MM.1S (cell line): ENCODE results near the gene NCAPD3.

Source experiments
- CTCF ChIP-seq: fragments of 300-600 bp; sonication (generic); IDR thresholded peaks from 2 replicates; pipeline ENCODE4 v1.5.1; 2016; ENCODE audit warnings: antibody characterized with exemption, low read length, mixed read lengths
- EZH2 ChIP-seq: fragments of 300-600 bp; sonication (generic); optimal IDR thresholded peaks from 2 replicates; pipeline ENCODE3; 2017; ENCODE audit warnings: low read depth, mild to moderate bottlenecking, antibody characterized with exemption, low read length, mixed read lengths
- EZH2phosphoT487 ChIP-seq: fragments of 300-600 bp; sonication (generic); IDR thresholded peaks from 2 replicates; pipeline ENCODE4 v1.6.1; 2018; ENCODE audit warnings: antibody characterized with exemption, low read length

- TF ChIP-seq CTCF = no peak
- no peak for TF ChIP-seq EZH2
- TF ChIP-seq EZH2phosphoT487 = no peak
Observed at GRCh38 chr11:134139303-134139872, 84.4 kb downstream of the NCAPD3 start.
